ENCODE results near the gene KLK6. TPM values are rescaled to one million over a fixed set of nuclear protein-coding genes. Genes with fewer than 3 reads are reported as not detected.

Gene KLK6
- total and polyA plus RNA-seq, 2 donors (not counting 3 experiments of a cell fraction or from before 2014, with no cell fraction given), result 0.12 TPM; not detected in 1

- no peaks in the 10 kb centered on the region for H3K4me1 ChIP-seq (ENCODE audit: control insufficient read depth, extremely low read depth, insufficient read depth, low read length)
- H3K36me3 ChIP-seq (ENCODE audit: control insufficient read depth in 2 of 2, extremely low read depth in 1 of 2, insufficient read depth in 2 of 2, low read length in 2 of 2), result no peaks in the 10 kb centered on the region
- no peak overlapping the region for H3K4me3 ChIP-seq (replicated peaks in 1 of 3; ENCODE audit: insufficient read depth in 1 of 3, low read depth in 1 of 3, low read length in 3 of 3)
- H4K20me1 ChIP-seq (replicated peaks; ENCODE audit: control insufficient read depth, extremely low read depth, insufficient read depth, low read length), result no peaks in the 10 kb centered on the region
- H3K79me2 ChIP-seq (ENCODE audit: control insufficient read depth, insufficient read depth, low read length), result no peaks in the 10 kb centered on the region
- no peak overlapping the region for H3K4me2 ChIP-seq (ENCODE audit: insufficient read depth, low read length)
- no peaks in the 10 kb centered on the region for H3K9me1 ChIP-seq (replicated peaks; ENCODE audit: control insufficient read depth, extremely low read depth, insufficient read depth, low read length)
- FAIRE-seq (no peak), DNase-seq (ENCODE audit: low read depth, low spot score) (no peak)
- BruUV-seq (replicated peaks), result no TSS peak
- intact Hi-C loops (cut with micrococcal nuclease), result no loop called here
- H3K27me3 ChIP-seq (ENCODE audit: control insufficient read depth in 2 of 2, insufficient read depth in 2 of 2, low read length in 2 of 2), result peaks cover 0 to 2% of the 10 kb centered on the region in 2 experiments
- CTCF ChIA-PET, result interaction anchor here (0.7 kb wide), 1 partner anchor 377 kb away, joined by 3 read pairs; no protein-coding TSS in a partner anchor
- dilution Hi-C loops (cut with MboI; ENCODE audit: extremely low pct_ligation_motif_present, low sequenced_read_pairs), result no loop called here
- no peak overlapping the region for H2AFZ ChIP-seq (ENCODE audit: low read depth, low read length)
- POLR2A ChIA-PET, result no interaction called here
- no peak overlapping the region for H3K27ac ChIP-seq (ENCODE audit: insufficient read depth, low read depth, low read length)
- TF ChIP-seq EZH2 (IDR thresholded peaks at IDR 0.05; ENCODE audit: borderline replicate concordance, low read depth, low read length, severe bottlenecking) (no peak), JUN (IDR thresholded peaks at IDR 0.05; ENCODE audit: borderline replicate concordance, insufficient read depth, insufficient read length, low read depth) (no peak), POLR2A (IDR thresholded peaks at IDR 0.05; ENCODE audit: low read depth, low read length) (no peak), GATA2 (IDR thresholded peaks at IDR 0.05; ENCODE audit: insufficient read depth, insufficient read length, low read depth, low read length) (no peak), FOS (IDR thresholded peaks at IDR 0.05; ENCODE audit: borderline replicate concordance, insufficient read depth, low read length) (no peak), POLR2AphosphoS5 (IDR thresholded peaks at IDR 0.05; ENCODE audit: insufficient read depth, low read depth, low read length) (no peak), CTCF (IDR thresholded peaks at IDR 0.05; ENCODE audit: extremely low read depth in 1 of 2, insufficient read depth in 1 of 2, low read depth in 1 of 2, low read length in 2 of 2) (no peak), MYC (IDR thresholded peaks at IDR 0.05; ENCODE audit: low read depth, low read length) (no peak)
- TF ChIP-seq, protein P1, sequence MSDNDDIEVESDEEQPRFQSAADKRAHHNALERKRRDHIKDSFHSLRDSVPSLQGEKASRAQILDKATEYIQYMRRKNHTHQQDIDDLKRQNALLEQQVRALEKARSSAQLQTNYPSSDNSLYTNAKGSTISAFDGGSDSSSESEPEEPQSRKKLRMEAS (IDR thresholded peaks at IDR 0.05; ENCODE audit: insufficient read depth, insufficient read length), result no peak
- H3K9me3 ChIP-seq (replicated peaks; ENCODE audit: control insufficient read depth, insufficient read depth, low read length), result no peaks in the 10 kb centered on the region
- no peak overlapping the region for H3K9ac ChIP-seq (replicated peaks; ENCODE audit: extremely low read depth, insufficient read depth, low read length)
Measured at GRCh38 chr19:50932690-50933083, 36.7 kb downstream of the KLK6 start.

Data from endothelial cell of umbilical vein (primary cell).